Right forelimb (tissue), 1 donor: ENCODE measurements around the gene PYGL.
"Not testable (repeated sequence)": the region's sequence is repeated elsewhere in the genome, so short reads cannot be mapped to it uniquely, and the experiment has no call there.

Source experiments
- DNase-seq: peaks from one replicate; pipeline ENCODE4 v3.0.0-alpha.2; 2018

PYGL gene

DNA sequence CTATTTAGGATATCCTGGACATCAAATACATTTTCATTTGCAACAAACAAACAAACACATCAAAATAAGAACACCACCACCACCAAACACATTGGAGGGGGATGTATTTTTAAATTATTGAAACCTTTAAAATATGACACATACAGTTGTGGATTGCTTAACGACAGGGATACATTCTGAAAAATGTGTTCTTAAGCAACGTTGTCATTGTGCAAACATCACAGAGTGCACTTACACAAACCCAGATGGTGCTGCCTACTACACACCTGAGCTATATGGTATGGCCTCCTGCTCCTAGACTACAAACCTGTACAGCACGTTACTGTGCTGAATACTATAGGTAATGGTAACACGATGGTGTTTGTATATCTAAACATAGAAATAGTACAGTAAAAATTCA, 19.4 kb downstream of the PYGL start:
- no peak for DNase-seq

DNA sequence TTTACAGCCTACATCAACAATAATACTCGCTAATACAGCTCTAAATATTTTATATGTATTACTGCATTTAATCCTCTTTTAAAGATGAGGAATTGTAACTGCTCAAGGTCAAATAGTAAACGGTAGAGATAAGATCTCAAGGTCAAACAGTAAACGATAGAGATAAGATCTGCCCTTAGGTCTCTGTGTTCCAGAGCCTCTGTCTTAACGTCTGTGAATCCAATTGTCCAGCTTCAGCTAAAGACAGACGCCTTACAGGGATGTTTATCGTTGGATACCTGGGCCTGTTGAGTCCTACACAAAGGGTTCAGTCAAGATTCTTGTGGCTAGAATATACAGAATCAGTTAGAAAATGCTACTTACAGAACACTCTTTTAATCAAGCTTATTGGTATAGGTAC, 20.0 kb downstream of the PYGL start:
- no peak for DNase-seq

DNA sequence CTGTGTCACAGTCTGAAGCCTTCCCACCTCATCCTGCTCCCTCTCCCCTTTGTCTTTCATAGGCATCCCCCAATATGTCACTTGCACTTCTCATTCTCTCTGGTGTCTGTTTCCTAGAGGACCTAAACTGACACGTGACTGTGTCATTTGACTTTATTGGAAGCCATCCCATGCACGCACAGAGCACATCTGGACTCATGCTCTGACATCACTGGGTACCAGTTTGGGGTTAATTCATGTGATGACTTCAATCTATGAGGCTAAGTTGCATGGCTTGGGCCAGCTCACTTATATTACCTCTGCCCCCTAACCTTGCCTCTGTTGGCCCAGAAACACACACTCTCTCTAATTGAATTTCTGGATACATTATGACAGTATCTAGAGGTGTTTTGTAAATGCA, 21.5 kb downstream of the PYGL start:
- no peak for DNase-seq

DNA sequence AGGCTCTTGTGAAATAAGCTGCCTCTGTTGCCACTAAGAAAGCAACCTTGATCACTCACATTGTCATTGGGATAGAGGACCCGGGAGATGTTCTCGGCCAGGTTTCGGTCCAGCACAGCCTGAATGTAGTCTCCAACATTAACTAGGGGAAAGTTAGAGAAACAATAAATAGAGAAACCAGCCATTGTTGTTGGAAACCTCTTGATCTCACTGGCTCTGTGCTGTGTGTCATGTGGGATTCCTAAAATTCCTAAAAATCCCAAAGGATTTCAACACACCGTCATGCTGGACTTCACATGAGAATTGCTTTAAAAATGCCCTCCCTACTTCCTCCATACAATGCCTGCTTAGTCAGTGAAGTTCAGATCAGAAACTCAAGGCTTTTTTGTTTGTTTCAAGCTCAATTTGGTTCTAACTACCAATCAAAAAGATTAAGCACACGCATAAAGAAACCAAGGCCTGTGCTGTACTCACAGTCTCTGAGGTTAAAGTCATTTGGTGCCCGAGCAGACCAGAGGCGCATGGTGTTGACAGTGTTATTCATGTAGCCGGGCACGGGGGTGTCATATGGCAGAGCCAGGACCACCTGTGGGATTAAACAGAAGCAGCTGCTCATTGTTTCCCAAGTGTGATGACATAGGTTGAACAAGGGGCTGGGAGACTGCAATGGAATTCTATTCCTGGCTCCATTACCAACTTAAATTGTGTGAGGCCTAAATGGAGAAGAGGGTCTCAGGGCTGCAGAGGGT, 23.6 kb downstream of the PYGL start:
- no peak for DNase-seq

DNA sequence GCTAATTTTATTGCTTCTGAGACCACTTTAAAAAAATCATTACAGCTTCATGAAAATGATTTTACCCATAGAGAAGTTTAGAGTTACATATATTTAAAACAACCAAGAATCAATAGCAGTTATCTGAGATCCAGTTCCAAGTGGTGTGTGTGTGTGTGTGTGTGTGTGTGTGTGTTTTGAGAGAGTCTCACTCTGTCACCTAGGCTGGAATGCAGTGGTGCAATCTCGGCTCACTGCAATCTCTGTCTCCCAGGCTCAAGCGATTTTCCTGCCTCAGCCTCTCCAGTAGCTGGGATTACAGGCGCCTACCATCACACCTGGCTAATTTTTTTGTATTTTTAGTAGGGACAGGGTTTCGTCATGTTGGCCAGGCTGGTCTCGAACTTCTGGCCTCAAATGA, 24.8 kb downstream of the PYGL start:
- DNase-seq: not testable (repeated sequence)

DNA sequence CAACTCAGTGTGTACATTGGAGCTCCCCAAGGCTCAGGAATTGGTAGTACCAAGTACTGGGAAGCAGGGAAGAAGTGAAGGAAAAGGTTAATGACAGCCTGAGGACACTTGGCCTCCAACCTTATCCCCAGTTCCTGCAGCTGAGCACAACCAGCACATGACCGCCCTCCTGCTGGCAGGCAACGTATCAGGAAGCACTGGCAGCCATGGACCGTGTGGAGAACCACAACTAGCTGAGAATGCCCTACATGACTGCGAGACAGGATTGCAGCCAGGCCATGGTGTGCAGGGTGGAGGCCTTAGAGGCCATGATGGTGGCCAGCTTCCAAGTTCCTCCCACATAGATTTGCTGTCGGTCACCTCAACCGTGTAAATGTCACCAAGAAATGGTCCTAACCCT, 26.8 kb downstream of the PYGL start:
- DNase-seq: no peak

DNA sequence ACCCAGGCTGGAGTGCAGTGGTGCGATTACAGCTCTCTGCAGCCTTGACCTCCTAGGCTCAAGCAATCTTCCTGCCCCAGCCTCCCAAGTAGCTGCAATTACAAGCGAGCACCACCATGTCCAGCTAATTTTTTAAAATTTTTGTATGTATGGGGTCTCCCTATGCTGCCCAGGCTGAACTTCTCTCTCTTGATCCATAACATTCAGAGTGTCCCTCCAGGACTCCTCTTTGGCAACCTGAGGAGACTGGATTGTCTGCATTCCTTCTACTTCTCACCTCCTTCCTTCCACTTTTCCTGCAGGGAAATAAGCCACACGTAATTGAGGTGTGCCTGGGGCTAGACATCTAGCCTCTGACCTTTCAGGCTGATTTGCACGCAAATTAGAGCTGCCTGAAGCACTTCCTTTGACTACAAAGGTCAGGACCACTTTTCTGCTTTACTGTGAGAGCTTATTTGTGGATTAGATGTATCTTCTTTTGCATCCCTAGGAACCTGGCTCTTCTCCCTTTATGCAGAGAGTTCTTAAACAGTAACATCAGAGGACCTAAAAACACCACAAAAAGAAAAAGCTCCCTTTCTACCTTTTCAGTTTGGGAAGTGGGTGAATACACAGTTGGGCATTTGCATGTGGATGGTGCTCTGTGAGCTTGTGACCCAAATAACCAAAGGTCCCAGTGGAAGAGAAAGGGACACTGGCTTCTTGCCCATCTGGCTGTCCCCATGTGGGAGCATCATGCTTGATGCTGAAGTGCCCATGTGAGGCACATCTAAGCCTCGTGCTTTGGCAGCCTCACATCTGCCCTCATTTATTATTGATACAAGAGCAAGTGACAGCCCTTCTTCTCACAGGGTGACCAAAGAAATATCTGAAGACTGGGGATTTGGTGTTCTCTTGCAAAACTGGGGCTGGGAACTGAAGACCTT, 33.5 kb downstream of the PYGL start:
- DNase-seq: no peak

DNA sequence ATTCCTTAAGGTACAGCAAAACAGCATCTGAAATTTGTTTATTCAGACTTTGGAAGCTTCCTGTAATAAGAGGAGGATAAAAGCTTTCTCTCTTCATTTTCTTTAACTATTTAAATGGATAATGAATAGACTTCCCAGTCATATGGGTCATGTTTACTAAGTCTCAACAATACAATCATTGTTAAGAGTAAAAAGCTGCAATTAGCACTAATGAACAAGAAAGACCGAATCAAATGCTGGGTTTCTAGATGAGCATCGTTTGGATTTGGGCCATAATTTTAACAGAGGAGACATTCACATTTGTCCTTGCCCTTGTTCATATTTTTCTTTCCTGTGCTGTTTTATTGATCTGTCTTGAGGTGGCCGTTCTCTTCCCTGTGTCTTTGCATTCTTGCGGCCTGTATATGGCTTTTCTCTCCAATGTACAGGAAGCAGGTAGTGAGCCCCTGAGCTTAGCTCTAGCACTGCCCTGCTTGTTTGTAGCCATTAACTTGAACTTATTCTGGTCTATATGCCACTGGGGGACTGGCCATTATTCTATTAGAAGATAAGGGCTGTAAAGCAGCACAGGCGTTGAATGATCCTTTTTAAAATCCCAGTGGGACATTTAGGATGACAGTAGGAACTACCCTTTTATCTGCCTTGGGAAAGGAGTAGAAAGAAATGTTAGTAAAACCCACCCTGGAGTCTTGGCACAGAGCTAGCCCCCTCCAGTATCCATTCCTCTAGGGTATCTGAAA, 37.8 kb downstream of the PYGL start:
- DNase-seq: no peak

DNA sequence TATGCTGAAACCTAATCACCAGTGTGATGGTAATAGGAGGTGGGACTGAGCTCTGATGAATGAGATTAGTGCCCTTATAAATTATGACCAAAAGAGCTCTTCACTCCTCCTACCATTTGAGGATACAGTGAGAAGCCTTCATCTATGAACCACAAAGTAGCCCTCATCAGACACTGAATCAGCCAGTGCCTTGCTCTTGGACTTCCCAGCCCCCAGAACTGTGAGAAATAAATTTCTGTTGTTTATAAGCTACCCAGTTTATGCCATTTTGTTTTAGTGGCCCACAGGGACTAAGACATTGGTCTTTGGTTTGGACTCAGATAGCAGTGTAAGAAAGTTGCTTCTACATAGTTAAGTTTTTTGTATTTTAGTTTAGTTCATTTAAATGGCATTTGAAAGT, 39.6 kb downstream of the PYGL start:
- DNase-seq: no peak

DNA sequence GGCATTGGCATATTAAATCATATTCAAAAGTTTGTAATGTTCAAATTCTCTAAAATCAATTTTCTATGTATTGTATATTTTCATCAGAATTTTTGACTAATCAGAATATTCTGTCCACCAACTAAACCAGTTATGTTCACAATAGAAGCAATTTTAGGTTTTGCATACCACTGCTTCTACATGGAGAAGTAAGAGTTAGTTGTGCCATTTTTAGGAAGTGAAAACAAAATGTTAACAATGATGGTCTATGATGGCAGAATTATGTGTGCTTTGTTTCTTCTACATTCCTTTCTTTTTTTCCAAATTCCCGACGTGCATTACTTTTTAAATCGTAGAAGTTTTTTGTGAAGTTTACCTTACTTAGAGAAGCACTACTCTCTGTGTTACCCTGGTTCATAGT, 42.9 kb downstream of the PYGL start:
- no peak for DNase-seq

DNA sequence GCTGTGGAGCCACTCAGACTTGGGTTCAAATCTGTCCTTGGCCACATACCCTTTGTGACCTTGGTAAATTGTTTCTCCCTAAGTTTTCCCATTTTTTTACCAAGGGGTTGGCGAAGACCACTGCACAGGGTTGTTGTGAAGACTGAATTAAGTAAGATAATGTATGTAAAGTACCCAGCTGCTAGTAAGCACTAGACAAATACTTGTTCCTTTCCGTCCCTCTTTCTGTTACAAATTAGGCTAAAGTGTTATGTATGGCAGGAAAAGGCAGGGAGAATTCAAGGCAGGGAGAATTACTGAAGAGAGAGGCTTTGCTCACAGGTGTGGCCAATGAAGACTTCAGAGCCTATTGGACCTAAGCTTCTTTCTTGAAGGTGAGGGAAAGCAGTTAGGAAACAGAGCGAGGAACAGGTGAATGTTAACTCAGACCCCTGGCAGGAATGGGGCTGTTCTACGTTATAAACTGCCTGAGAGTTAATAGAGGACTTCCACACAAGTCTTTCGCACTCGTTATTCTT, 46.6 kb downstream of the PYGL start:
- no peak for DNase-seq

DNA sequence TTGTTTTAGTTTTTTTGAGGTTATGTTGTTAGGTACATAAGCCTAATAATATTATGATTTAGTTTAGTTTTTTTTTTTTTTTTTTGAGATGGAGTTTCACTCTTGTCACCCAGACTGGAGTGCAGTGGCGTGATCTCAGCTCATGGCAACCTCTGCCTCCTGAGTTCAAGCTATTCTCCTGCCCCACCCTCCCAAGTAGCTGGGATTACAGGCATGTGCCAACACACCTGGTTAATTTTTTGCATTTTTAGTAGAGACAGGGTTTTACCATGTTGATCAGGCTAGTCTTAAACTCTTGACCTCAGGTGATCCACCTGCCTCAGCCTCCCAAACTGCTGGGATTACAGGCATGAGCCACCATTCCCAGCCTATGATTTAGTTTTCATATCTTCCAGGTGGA, 47.3 kb downstream of the PYGL start:
- DNase-seq: not testable (repeated sequence)

DNA sequence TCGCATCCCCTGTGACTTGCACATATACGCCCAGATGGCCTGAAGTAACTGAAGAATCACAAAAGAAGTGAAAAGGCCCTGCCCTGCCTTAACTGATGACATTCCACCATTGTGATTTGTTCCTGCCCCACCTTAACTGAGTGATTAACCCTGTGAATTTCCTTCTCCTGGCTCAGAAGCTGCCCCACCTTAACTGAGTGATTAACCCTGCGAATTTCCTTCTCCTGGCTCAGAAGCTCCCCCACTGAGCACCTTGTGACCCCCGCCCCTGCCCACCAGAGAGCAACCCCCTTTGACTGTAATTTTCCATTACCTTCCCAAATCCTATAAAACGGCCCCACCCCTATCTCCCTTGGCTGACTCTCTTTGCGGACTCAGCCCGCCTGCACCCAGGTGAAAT, 47.9 kb downstream of the PYGL start:
- DNase-seq: not testable (repeated sequence)

DNA sequence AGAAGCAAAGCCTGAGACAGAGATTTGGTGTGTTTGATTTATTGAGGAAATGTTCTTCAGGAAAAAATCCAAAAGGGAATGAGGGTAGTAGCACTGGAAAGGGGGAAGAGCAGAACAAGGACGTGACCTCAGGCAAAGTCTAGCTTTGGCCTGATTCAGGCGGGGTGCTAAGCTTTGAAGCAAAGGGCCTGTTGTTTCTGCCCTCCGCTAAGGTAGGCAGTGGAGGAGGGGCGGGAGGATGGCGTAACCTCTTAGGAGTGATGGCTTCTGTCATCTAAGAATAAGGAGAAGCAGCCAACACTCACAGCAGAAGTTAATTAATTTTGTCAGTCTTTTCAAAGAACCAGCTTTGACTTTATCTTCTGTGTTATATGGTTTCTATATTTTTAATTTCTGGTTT, 52.0 kb downstream of the PYGL start:
- no peak for DNase-seq

DNA sequence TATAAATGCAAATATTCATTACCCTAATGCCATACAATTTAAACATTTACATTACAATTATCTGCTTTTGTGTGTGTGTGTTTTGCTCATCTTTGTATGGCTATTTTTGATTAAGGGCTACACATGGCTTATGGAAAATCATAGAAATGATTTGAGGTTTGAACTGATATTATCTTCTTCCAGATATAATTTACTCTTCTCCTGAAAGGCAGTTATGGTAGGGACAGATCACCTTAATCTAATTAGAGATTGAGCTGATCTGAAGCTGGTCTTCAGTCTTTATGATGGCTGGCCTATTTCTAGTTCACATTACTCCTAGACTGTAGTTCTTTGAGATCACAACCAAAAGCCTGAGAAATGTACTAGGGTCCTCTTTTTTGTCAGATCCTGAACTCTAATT, 56.8 kb downstream of the PYGL start:
- DNase-seq: no peak

DNA sequence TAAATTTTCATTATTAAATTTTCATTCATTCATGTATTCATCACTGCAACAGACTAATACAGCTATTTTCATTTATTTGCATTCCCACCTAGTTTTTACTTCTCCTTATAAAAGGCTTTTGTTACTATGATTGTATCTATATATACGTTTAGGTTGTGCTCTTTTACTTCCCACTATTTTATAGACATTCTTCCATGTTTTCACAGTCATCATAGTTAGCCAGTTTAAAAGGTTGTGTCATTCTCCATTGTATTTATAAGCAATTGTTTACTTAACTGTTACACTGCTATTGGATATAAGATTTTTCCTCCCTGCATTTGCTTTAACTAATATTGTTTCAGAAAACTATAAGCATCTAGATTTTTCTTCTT, 60.5 kb downstream of the PYGL start:
- DNase-seq: no peak

DNA sequence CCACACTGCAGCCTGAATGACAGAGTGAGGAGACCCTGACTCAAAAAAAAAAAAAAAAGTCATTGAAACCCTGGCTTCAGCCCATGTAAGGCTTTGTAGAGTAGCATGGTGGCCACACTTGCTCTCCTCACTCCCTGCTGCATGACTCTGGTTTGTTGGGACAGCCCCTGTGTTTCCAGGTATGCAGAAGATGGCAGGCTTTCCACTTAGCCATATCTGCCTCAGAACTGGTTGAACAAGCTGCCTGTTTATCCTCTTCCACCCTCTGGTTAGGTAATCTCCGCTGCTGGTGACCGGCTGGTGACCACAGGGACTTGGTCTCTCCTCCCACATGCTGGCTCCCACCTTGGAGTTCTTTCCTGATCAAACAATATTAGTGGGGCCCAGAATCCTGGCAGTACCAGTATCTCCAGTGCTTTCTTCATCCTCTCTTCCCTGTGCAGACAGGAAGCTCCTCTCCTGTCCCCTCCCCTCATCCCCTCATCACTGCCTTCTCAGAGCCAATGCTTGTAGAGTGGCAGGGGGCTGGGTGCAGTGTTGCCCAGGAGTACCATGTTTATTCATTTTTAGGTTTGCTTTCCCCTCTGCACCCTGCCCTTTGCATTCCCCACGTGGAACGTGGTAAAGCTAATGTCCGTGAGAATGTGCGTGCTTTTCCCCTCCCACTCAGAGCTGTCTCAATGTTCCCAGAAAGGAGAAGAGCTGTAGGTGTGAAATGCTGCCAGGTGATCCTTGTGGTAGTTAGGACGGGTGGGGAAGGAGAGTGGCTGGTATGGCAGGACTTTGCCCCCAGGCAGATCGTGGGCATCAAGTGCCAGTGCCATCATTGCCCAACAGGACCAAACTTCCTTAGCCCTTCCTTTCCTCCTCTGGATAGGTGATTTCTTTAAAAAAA, 61.1 kb downstream of the PYGL start:
- DNase-seq: no peak

DNA sequence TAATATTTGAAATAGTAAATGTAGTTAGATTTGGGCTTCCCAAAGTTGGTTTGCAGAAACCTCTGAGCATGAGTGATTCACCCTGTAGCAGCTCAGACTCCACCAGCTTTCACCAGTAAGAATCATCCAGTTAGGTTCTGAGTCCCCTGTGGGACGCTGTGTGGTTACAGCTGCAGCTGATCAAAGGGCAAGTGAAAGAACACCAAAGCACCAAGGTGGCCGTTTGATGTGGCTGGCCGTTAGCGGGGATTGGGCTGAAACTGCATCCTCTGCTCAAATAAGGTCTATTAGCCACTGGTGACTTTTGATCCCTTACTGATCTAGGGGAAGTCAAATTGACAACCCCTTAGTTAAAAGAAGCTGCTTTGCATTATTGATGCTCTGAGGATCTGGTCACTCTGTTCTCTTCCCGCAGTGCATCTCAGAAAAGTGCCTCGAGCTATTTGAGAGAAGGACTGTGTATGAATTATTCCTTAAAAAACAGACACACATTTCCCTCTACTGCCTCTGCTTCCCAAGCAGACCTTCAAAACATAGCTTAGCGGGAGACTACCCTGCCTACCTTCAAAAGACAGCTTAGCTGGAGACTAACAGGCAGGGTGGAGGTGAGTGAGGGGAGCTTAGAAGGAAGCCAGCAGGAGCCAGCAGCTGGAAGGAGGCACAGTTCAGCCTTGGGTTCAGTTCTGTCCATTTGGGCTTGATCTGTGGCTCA, 68.8 kb downstream of the PYGL start:
- DNase-seq: no peak

DNA sequence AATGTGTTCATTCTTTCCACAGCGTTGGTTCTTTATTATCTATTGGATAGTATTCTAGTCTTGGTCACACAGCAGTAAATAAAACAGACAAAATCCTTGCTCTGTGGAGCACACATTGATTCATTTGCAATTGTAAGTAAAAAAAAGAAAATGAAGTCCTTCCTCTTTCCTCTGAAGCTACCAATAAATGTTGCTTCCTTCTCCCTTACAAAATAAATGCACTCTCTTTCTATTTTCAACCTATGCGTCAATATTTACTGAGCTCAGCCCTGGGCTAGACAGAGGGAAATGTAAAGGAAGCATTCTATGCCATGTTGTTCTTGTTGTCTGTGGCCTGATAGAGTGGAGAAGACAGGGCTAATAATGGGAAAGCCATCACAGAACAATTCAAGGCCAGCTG, 69.5 kb downstream of the PYGL start:
- no peak for DNase-seq

DNA sequence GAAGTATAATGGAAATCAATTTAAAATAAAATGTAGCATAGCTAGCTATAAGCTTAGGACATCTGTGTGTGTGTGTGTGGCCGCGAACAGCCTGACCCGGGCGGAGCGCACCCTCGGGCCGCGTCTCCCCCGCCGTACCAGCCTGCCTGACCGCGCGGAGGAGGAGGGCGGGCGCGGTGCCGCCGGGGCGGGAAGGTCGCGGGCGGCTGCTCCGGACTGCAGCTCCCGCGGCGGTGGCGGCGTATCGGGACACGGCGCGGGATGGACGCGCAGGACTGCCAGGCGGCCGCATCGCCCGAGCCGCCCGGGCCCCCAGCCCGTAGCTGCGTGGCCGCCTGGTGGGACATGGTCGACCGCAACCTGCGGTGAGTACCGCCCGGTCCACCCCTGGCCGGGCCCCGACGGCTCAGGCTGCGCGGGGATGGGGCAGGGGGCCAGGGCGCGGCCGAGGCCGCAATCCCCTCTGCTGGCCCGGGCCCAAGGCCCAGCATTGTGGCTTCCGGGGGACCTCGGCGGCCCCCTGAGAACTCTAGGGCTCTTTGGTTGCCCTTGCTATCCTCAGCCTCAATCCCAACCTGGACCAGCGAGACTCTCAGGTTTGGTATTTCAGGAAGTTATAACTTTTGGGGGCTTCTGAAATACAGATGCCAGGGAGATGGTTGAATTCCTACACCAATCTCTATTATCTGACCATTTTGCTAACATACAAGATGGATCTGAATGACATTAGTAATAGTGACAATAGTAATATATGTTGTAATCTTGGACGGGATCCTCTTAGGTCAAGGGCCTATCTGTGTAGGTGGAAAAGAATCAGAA, 72.2 kb downstream of the PYGL start, which contains the start of gene ABHD12B:
TSS of gene ABHD12B (plus strand) at position 140 of the 819 bp plus-strand sequence. CDS start at position 262, 122 bp downstream.
- no peak for DNase-seq

DNA sequence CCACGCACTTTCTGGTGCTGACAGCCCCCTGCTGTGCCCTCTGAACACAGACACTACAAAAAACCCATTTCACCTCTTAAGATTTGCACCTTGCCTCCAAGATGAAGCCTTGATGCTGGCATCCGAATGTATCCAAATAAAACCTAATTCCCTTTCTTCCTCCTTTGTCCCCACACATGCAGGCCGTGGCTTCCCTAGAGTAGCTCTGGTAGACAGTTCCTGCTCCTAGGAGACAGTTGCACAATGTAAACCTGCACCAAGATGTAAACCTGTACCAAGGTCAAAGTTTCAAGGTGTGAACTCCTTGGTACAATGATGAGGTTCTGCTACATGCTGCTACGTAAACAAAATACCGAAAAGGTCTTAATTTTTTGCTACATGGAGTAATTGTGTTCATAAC, 73.1 kb downstream of the PYGL start:
- no peak for DNase-seq
